GM18520 (cell line): ENCODE data around the gene C1orf232.

Source experiments
- ATAC-seq: cut with Tn5 transposase; IDR thresholded peaks from one replicate; pipeline ENCODE4 v1.9.1; 2021; ENCODE audit not compliant: unreplicated experiment

C1orf232 gene

DNA sequence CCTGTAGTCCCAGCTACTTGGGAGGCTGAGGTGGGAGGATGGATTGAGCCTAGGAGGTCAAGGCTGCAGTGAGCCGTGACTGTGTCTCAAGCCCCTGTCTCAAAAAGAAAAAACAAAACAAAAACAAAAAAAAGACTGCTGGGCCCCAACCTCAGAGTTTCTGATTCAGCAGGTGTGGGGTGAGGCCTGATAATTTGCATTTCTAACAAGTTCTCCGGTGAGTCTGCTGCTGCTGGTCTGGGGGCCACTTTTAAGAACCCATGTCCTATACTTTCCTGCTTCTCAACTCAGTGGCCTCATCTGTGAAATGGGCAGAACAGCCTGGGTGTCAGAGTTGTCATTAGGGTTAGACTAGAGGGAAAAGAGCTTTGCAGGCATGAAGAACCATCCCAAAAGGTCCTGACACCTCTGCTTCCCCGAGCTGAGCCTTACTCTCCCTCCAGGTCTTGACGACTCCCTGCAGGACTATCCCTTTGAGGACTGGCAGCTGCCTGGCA is 11.3 kb upstream of the C1orf232 start:
- no peak for ATAC-seq

DNA sequence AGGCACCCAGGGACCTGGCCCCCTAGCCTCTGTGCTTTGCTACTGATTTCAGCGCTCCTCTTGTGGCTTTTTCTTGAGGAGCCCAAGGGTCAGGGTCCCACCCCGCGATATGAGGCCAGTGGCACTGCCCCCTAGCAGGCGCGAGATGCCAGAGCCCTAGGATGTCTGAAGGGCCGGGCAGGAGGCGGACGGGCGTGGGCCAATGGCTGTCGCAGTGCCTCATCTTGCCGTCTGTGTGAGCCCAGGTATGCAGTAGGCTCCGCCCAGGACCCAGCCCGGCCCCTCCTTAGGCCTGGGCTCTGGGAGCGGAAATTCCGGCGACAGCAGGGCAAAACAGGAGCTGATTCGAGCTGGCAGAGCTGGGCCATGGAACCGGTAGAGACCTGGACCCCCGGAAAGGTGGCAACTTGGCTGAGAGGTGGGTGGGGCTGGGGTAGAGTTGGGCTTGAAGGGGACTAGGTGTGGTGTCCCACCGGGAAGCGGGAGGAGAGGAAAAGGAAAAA is 8.5 kb upstream of the C1orf232 start, which contains the start of gene CNKSR1:
Gene CNKSR1 (plus strand): TSS at position 310 of the 503 bp plus-strand sequence. CDS start 57 bp downstream, at position 367.
- no peak for ATAC-seq

DNA sequence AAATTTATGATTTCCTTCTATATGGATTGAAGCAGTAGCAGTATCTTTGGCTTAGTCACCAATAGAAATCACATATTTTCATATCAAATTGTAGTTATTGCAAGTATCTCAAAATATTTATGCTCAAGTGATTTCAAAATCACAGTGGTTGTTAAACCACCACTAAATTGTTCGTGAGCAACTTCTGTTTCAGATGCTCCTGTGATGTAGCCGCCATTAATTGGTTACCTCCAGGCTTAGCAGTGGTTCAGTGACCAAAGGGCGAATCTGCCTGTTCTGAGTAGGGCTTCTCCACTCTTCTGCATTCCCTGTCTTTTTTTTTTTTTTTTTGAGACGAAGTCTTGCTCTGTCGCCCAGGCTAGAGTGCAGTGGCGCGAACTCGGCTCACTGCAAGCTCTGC is 6.6 kb upstream of the C1orf232 start:
- no peak for ATAC-seq

DNA sequence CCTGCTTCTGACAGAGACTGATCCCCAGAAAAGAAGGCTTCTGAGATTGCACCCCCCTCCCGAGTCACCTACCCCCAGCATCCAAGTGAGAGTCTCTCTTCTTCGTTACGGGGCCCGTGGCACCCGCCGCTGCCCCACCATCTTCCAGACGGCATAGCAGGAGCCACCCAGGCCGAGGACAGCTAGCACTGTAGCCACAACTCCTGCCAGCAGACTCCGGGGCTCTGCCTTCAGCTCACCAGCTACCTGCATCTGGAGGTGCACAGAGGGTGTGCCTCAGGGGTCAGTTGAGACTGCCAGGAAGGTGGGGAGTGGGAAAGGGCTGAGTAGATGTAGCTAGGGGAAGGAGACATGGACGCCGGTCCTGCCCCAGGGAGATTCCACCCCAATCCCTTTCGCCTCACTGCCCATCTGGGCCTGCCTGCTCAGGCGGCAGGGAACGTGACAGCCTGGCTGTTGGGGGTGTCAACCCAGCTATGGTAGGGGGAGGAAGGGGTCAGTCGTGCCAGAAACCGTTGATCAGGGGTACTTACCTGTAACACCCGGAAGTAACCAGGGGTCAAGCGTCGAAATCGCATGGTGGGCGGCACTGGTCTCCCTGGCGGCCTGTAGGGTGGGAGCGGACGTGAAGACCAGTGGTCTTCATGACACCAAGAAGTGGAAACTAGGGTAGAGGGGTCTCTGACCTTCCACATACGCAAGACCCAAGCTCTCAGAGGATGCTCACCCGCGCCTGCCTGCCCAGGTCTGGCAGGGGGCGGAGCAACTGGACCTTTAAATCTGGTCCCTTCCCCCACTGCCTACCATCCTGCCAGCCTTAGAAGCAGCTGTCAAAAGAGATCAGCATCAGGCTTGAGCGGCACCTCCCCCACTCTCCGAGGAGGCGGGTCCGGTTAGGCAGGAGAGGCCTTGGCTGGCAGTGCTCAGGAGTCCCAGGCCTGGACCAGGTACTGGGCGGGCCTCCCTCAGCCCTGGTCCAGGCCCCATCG is 2.6 kb upstream of the C1orf232 start, which contains the start of gene ZNF593OS:
Gene ZNF593OS (minus strand): TSS at position 749 of the 989 bp plus-strand sequence. CDS start 171 bp downstream, at position 578.
- no peak for ATAC-seq

DNA sequence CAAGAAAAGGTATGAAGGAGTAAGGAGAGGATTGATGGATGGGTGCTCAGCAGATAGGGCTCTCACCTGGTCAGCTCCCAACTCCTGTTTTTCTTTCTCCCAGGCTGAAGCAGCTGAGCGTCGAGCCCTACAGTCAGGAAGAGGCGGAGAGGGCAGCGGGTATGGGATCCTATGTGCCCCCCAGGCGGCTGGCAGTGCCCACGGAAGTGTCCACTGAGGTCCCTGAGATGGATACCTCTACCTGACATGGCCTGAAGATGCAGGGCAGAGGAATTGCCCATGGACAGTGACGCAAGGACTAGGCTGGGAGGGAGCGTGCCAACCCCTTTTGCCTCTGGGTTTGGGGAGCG is 1.7 kb upstream of the C1orf232 start:
- ATAC-seq: no peak

DNA sequence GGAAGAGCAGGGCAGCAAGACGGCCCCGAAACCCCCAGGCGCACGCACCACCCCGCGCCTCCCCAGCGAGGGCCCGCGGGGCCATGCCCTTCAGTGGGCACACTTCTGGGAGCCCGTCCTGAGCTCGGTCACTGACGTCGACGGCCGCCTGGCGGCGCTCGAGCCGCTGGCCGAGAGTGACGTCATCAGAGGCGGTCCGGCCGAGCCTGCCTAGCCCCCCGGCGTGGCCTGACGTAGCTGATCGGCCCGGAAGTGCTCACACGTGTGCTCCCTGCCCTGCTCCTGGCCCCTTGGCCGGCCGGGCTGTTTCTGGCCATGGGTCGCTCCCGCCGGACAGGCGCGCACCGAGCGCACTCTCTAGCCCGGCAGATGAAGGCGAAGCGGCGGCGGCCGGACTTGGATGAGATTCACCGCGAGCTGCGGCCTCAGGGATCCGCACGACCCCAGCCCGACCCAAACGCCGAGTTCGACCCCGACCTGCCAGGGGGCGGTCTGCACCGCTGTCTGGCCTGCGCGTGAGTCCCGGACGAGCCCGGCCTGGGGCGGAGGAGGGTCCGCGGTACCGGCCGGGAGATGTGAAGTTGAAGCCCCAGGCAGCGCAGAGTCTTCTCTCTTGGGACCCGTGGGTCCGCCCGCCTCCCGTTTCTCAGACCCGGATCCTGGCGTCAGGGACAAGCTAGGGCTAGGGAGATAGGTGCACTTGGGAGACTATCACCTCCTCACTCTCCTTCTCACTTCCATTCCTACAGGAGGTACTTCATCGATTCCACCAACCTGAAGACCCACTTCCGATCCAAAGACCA is 1.1 kb upstream of the C1orf232 start, which contains the start of gene ZNF593:
Gene ZNF593 (plus strand): TSS at position 240 of the 803 bp plus-strand sequence. CDS start 76 bp downstream, at position 316.
- peak; percentile 72 for ATAC-seq

DNA sequence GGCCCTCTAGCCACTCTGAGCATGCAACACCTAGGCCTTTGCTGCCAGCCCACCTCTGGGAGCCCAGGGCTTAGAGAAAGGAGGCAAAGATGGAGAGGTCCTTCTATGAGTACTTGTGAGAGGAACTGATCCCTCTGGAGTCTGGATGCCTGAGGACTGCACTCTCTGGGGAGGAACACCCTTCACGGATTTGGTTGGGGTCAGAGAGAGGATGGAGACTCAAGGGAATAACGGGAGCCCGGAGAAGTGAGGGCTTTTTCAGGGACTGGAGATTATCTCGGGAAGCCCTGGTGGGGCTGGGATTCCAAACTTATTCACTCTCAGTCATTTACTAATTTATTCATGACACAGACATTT is 413 bp upstream of the C1orf232 start:
- no peak for ATAC-seq

DNA sequence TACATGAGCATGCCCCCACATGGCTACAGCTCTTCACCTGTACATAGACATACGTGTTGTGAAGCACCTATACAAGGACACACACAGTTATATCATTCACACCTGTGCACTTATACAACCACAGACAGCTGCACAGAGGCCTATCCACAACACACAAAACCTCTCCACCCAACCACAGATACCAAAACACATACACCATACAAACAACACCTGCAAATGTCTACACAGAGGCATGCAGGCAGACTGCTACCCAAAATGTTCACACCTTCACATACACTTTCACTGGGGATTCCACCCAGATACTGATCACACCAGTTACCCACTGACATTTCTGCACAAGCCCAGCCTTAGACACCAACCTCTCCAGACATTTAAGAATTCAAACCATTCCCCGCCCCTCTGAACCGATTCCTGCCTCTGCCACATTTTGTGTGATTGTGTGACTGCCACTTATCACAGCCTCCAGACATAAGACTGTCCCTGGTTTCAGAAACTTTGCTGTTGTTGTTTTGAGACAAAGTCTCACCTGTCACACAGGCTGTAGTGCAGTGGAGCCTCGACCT is 2.0 kb downstream of the C1orf232 start:
- ATAC-seq: peak; percentile 41

DNA sequence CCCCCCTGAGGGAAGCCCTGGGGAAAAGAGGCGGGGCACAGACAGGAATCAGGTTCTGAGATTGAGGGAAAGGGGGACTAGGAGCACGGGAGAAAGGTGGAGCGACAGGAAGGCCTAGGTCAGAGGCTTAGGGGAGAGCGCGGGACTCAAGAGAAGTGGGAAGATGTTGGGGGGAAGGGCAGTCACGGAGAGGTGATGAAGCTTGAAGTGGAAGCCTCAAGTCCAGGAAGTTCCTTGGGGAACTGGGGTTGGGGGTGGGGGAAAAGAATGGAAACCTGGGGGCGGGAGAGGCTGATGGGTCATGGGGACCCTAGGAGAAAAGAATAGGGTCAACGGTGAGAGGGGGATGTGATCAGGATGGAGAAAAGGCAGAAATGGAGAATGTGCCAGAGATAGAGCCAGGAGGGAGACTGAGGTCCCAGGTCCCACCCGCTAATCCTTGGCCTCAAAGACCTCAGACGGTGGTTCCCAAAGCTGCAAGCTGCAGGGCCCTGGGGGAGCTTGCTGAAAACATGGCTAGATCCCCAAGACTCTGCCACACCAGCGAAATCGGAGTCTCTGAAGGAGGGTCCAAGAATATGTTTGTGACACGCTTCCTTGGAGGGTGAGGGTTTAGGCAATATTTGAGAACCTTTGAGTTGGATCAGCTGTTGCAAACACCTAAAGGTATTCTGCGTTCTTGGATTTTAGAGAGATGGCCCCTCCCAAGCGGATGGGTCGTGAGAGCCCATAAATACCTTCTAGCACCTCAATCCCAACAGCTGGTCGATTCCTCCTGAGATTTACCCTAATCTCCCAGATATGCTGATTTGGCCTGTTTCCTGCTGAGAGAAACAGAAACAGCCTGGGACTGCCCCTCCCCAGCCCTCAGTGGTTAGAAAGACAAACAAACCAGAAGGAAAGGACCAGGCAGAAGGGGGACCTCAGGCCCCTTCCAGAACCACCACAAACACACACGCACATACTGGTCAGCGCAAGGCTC is 3.6 kb downstream of the C1orf232 start:
- ATAC-seq: no peak

DNA sequence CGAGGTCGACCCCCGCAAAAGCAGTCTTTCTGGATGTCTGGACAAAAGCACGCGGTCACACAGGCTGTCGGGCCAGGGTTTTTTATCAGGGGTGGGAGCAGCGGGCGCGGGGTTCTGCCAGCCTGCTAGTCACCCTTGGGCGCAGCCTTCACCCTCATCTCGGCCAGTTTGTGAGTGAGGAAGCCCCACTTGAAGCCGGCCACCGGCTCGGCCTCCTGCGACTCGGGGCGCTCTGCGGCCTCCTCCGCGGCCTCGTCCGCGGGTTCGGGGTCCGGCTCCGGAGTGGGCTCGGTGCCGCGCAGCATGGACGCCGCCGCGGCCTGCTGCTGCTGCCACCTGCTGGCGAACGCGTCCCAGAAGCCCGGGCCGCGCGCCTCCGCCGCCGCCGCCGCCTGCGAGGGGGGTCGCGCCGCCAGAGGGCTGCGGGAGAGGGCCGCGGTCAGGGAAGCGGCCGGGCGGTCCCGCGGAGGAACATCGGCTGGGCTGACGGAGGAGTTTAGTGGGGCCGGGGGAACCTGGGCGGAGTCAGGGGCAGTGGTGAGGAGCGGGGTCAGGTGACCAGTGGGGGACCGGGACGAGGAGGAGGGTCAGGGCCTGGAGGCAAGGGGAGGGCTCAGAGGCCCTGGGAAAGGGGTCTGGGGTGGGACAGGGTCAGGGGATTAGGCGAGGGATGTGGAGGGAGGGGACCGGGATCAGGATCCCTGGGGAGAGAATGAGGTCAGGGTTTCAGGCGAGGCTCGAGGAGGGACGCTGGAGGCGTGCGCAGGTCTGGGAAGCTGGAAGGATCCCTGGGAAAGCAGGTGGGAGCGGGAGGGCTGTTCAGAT is 4.5 kb downstream of the C1orf232 start:
- ATAC-seq: no peak

DNA sequence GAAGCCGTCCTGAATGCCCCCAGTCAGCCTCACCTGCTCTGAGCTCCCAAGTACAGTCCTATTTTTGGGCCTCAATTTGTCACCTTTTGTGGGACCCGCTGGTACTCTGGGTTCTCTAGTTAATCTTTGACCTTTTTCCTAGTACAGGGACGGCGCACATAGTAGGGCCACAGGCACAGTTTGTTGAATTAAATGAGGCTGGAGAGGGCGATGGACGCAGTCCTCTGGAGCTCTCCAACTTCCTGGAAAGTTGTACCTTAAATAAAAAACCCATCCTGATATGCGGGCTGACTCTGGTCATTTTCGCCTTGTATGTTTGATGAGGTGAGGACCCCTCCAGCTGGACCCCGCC is 5.1 kb downstream of the C1orf232 start:
- ATAC-seq: no peak

DNA sequence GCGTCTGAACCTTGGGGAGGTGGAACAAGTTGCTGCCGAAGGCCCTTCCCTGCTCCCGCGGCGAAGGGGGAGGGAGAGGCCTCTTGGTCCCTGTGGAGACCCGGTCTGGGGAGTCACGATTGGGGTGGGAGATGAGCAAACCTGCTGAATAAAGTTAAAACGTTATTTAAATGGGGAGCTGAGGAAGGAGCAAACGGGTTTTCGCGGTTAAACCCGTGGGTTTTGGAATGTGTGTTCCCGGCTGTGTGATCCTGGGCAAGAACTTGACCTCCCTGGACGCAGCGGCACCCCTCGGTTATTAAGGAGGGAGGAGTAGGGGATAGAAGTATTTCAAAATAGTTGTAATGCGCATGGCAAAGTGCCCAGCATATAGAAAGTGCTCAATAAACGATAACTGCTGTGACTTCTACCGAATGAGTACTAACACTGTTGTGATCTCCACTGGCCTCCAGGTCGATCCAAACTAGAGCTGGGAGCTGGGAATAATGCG is 6.5 kb downstream of the C1orf232 start:
- no peak for ATAC-seq

DNA sequence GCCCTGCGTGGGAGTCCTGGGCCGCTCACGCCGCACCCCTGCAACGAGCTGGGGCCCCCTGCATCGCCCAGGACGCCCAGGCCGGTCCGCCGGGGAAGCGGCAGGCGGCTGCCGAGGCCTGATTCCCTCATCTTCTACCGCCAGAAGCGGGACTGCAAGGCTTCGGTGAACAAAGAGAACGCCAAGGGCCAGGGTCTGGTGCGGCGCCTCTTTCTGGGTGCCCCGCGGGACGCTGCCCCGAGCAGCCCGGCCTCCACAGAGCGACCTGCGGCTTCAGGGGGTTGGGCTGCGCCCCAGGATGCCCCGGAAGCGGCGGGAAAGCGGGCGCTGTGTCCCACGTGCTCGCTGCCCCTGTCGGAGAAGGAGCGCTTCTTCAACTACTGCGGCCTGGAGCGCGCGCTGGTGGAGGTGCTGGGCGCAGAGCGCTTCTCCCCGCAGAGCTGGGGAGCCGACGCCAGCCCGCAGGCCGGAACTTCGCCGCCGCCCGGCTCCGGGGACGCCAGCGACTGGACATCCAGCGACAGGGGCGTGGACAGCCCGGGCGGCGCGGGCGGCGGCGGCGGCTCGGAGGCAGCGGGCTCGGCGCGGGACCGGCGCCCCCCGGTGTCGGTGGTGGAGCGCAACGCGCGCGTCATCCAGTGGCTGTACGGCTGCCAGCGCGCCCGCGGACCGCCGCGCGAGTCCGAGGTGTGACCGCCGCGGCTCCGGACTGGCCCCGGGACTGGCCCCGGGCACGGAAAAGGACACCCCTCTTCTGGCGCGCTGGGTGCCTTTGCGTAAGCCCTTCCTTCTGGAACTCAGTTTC is 7.1 kb downstream of the C1orf232 start:
- ATAC-seq: no peak

DNA sequence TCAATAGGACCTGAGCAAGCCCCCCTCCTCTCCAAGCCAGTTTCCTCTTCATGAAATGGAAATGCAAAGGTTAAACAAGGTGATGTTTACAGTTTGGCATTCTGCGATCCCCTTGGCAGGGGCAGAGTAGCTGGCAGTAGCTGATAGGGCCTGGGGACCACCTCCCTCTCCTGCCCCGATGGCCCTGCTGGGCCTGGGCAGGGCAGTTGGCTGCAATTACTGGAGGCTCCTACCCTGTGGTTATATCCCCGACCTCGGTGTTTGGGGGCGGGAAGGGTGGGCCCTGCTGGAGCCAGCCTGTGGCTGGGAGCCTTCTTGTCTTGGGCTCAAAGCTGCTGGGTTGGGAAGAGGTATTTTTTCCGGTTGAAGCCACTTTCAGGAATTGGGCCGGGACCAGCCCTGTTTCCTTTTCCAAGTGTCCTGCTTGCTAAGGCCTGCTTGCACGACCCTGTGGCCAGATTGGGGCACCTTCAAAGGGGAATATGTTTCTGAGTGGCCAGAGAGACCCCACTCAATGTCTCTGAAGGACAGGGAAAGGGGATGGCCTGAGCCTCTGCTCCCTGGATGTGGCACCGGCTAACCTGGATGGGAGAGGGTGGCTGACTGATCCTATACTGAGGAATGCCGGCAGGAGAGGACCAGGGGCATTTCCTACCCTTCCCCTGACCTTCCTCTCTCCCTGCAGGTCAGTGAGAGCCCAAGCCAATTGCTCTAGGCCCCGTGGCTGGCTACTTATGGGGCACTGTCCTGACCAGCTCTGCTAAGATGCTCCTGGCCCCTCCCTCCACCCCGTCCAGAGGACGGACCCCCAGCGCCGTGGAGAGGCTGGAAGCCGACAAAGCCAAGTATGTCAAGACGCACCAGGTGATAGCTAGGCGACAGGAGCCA is 8.0 kb downstream of the C1orf232 start:
- ATAC-seq: no peak

DNA sequence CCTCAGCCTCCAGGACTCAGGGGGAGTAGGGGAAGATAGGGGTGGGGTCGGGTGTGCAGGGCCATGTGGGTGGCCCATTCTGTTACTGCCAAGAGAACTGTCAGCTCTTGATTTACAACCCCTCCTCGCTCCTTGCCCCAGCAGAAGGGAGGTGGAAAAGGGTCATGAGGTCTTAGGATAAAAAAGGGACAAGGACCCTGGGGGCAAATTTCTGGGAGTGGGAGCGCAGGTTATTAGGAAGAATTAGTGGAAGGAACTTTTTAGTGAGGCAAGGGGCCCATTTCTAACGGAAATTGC is 9.1 kb downstream of the C1orf232 start:
- no peak for ATAC-seq

DNA sequence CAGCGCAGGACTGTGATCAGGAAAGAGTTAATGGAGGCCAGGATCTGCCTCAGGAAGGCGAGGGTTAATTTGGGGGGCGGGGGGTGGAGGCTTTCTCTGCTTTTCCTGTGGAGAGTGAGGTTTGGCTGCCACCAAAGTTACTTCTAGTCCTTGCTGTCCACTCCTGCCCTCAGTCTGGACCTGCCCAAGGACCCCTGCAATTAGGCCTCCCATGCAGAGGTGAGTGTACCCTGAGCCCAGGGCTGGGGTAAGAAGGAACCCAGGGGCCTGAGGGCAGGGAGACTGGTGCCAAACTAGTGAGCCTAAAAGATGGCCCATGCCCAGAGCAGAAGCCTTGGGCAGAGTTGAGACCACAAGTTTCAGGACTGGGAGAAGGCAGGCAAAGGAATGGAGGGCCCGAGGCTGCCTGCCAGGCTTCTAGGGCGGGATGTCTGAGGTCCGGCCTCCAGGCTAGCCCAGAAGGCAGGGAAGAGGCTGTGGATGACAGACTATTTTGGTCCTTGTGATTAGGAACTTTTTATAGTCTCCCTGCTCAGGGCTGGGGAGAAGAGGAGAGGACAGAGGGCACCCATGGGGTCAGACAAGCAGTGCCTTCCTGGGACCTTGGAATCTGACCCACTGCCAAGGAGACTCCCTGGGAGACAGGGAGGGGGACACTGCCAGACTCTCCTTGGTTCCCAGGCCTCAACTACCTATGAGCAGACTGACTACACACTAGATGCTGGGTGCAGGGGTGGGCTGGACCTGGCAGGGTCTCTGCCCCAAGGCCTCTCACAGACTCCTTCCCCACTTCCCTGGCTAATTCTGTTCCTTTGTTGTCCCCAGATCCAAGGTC is 9.6 kb downstream of the C1orf232 start, which contains the start of gene FAM110D:
Gene FAM110D (plus strand): TSS at position 172 of the 835 bp plus-strand sequence. CDS start 2,213 bp downstream, outside the sequence.
- no peak for ATAC-seq
